HG03280 (cell line): ENCODE measurements around the gene GABBR1.

Source experiments
- ATAC-seq: cut with Tn5 transposase; IDR thresholded peaks from one replicate; pipeline ENCODE4 v1.9.1; 2021; ENCODE audit warnings: mild to moderate bottlenecking, moderate library complexity; ENCODE audit not compliant: unreplicated experiment

GABBR1 gene

GRCh38 chr6:29625337-29625930 lies 7.5 kb downstream of the GABBR1 start:
- ATAC-seq: no peak

- no peak for ATAC-seq
These were observed 8.4 kb downstream of the GABBR1 start for GRCh38 chr6:29624520-29624961.

- no peak for ATAC-seq
These were observed 12.4 kb downstream of the GABBR1 start for GRCh38 chr6:29620630-29621029.

- no peak for ATAC-seq
These were observed 13.3 kb downstream of the GABBR1 start for GRCh38 chr6:29619578-29620160.

- ATAC-seq: no peak
These were observed 15.0 kb downstream of the GABBR1 start for GRCh38 chr6:29617782-29618554.

GRCh38 chr6:29611426-29611825 lies 21.6 kb downstream of the GABBR1 start:
- ATAC-seq: no peak

- ATAC-seq: no peak
These were observed 22.4 kb downstream of the GABBR1 start for GRCh38 chr6:29610540-29610939.

- no peak for ATAC-seq
These were observed 24.9 kb downstream of the GABBR1 start for GRCh38 chr6:29608131-29608530.

GRCh38 chr6:29603930-29604329 lies 29.1 kb downstream of the GABBR1 start:
- ATAC-seq: no peak

GRCh38 chr6:29603456-29603855 lies 29.5 kb downstream of the GABBR1 start:
- no peak for ATAC-seq

GRCh38 chr6:29602564-29603361 lies 30.2 kb downstream of the GABBR1 start:
- ATAC-seq: no peak

- no peak for ATAC-seq
These were observed 34.7 kb downstream of the GABBR1 start for GRCh38 chr6:29598172-29598747.

- ATAC-seq: no peak
These were observed 35.8 kb downstream of the GABBR1 start for GRCh38 chr6:29597184-29597583.

GRCh38 chr6:29596381-29596900 lies 36.5 kb downstream of the GABBR1 start:
- no peak for ATAC-seq

GRCh38 chr6:29593199-29593855 lies 39.7 kb downstream of the GABBR1 start:
- no peak for ATAC-seq

- no peak for ATAC-seq
These were observed 41.3 kb downstream of the GABBR1 start for GRCh38 chr6:29591677-29592076.

GRCh38 chr6:29590218-29590808 lies 42.7 kb downstream of the GABBR1 start:
- ATAC-seq: no peak

- ATAC-seq: peak; percentile 65
These were observed 43.4 kb downstream of the GABBR1 start for GRCh38 chr6:29589423-29590048.

GRCh38 chr6:29584821-29585220 lies 48.2 kb downstream of the GABBR1 start, which contains the start of gene OR2H2:
Gene OR2H2 (plus strand): TSS chr6:29585121. CDS start chr6:29587945, 2,824 bp downstream.
- ATAC-seq: no peak
